Calu3 (cell line): ENCODE data around the gene ZNF624. TPM values are rescaled to one million over a fixed set of nuclear protein-coding genes. Genes with fewer than 3 reads are reported as not detected.

Source experiments
- BruUV-seq: library from RNA; stranded (reverse); fragments of 400-500 nt; replicated peaks from 2 replicates; lab custom pipeline; 2021; lab: Mats Ljungman, UMichigan
- CTCF ChIA-PET: fragments of 300-600 bp; sonication (Branson Sonifier 250); formaldehyde crosslinking; loops from one replicate; lab custom pipeline; 2022; ENCODE audit warnings: antibody characterized with exemption; lab: Charles Lee
- DNase-seq: peaks from one replicate; pipeline ENCODE4 v3.0.0; 2022
- H3K27ac Mint-ChIP-seq: one replicate; pipeline ENCODE4 v1.8.0; 2022; ENCODE audit warnings: mixed read lengths; ENCODE audit not compliant: unreplicated experiment
- H3K27me3 Mint-ChIP-seq: one replicate; pipeline ENCODE4 v1.8.0; 2022; ENCODE audit warnings: mixed read lengths; ENCODE audit not compliant: unreplicated experiment
- H3K36me3 Mint-ChIP-seq: one replicate; pipeline ENCODE4 v1.8.0; 2022; ENCODE audit warnings: mild to moderate bottlenecking, moderate library complexity, mixed read lengths; ENCODE audit not compliant: insufficient read depth, unreplicated experiment
- H3K4me1 Mint-ChIP-seq: one replicate; pipeline ENCODE4 v1.8.0; 2022; ENCODE audit warnings: mild to moderate bottlenecking, low read depth, mixed read lengths; ENCODE audit not compliant: unreplicated experiment
- H3K4me3 Mint-ChIP-seq: one replicate; pipeline ENCODE4 v1.8.0; 2022; ENCODE audit warnings: mild to moderate bottlenecking, low read depth, moderate library complexity, mixed read lengths; ENCODE audit not compliant: unreplicated experiment
- H3K9me3 Mint-ChIP-seq: one replicate; pipeline ENCODE4 v1.8.0; 2022; ENCODE audit warnings: low read depth, mixed read lengths; ENCODE audit not compliant: unreplicated experiment
- intact Hi-C: fragments of 100-400 bp; cut with micrococcal nuclease; formaldehyde crosslinking; loops from one replicate; pipeline ENCODE4 v1.10.0; 2022; ENCODE audit not compliant: unreplicated experiment
- total RNA-seq: library from RNA; stranded (reverse); gene quantifications from 2 replicates; pipeline ENCODE4 v1.2.3, GENCODE V29; 2022
- TF ChIP-seq, protein P1 (sequence below): fragments of 200-600 bp; IDR thresholded peaks from one replicate; pipeline ENCODE4 v1.8.0; 2022; ENCODE audit warnings: antibody characterized with exemption; ENCODE audit not compliant: unreplicated experiment

Gene ZNF624
- total RNA-seq, 1 experiment from 2014 or later: 2.3 TPM

DNA sequence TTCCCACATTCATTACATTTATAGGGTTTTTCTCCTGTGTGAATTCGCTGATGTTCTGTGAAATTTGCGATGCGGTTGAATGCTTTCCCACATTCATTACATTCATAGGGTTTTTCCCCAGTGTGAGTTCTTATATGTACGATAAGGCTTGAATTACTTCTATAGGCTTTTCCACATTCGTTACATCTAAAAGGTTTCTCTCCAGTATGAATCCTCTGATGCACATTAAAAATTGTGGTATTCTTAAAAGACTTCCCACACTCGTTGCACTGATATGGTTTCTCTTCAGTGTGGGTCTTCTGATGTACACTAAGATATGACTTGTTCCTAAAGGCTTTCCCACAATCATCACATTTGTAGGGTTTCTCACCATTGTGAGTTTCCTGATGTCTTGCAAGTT is 30.4 kb downstream of the ZNF624 start:
- no peak overlapping the region for H3K27ac Mint-ChIP-seq
- CTCF ChIA-PET: no interaction called here
- BruUV-seq: no TSS peak
- no peak for DNase-seq
- no peak overlapping the region for H3K4me3 Mint-ChIP-seq
- H3K27me3 Mint-ChIP-seq: no peaks in the 10 kb centered on the region
- intact Hi-C loops: no loop called here
- TF ChIP-seq, protein P1, sequence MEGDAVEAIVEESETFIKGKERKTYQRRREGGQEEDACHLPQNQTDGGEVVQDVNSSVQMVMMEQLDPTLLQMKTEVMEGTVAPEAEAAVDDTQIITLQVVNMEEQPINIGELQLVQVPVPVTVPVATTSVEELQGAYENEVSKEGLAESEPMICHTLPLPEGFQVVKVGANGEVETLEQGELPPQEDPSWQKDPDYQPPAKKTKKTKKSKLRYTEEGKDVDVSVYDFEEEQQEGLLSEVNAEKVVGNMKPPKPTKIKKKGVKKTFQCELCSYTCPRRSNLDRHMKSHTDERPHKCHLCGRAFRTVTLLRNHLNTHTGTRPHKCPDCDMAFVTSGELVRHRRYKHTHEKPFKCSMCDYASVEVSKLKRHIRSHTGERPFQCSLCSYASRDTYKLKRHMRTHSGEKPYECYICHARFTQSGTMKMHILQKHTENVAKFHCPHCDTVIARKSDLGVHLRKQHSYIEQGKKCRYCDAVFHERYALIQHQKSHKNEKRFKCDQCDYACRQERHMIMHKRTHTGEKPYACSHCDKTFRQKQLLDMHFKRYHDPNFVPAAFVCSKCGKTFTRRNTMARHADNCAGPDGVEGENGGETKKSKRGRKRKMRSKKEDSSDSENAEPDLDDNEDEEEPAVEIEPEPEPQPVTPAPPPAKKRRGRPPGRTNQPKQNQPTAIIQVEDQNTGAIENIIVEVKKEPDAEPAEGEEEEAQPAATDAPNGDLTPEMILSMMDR: no peak
- H3K36me3 Mint-ChIP-seq: no peaks in the 10 kb centered on the region
- no peaks in the 10 kb centered on the region for H3K4me1 Mint-ChIP-seq
- peaks cover 10% of the 10 kb centered on the region for H3K9me3 Mint-ChIP-seq

DNA sequence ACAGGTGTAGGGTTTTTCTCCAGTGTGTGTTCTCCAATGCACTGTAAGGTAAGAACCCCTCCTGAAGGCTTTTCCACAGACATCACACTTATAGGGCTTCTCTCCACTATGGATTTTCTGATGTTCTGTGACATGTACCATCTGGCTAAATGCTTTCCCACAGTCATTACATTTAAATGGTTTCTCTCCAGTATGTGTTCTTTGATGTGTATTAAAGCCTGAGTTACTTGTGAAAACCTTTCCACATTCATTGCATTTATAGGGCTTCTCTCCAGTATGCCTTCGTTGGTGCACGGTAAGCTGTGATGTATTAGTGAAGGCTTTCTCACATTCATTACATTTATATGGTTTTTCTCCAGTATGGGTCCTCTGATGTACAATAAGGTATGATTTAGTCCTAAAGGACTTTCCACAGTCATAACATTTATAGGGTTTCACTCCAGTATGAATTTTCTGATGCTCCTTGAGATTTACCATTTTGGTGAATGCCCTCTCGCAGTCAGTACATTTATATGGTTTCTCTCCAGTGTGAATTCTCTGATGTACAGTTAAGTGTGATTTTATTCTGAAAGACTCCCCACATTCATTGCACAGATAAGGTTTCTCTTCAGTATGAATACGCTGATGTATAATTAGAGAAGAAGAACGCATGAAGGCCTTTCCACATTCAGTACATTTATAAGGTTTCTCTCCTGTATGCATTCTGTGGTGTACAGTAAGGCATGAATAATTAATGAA is 30.9 kb downstream of the ZNF624 start:
- no TSS peak for BruUV-seq
- H3K27me3 Mint-ChIP-seq: no peaks in the 10 kb centered on the region
- peaks cover 10% of the 10 kb centered on the region for H3K9me3 Mint-ChIP-seq

DNA sequence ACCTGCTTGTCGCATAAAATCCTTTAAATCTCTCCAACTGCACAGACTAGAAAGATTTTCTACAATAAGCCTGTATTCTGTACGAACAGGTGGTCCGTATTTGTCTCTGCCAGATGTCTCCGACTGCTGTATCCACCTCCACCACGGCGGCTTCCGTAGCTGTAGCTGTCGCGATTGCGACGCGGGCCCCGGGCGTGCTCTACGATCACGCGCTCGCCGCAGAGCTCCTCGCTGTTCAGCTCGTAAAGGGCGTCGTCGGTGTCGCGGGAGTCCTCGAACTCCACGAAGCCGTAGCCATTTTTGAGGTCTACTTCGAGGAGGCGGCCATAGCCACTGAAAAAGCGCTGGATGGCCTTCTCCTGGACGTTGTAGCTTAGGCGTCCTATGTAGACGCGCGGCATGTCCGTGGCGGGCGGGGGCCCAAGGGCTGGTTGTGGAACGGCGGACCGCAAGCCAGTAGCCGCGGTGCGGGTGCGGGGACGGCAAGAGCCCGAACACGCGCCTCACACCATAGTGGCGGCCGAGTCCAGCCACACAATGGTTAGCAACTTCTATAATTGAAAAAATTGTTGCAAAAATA is 36.1 kb downstream of the ZNF624 start:
- intact Hi-C loops: no loop called here
- CTCF ChIA-PET: no interaction called here
- H3K9me3 Mint-ChIP-seq: peaks cover 13% of the 10 kb centered on the region
- no peaks in the 10 kb centered on the region for H3K27me3 Mint-ChIP-seq
- H3K27ac Mint-ChIP-seq: no peak overlapping the region
- DNase-seq: no peak
- BruUV-seq: no TSS peak
- no peak overlapping the region for H3K4me3 Mint-ChIP-seq
- TF ChIP-seq, protein P1: no peak
- H3K4me1 Mint-ChIP-seq: no peaks in the 10 kb centered on the region
- H3K36me3 Mint-ChIP-seq: no peaks in the 10 kb centered on the region

More for the DNA sequence above, 30.9 kb downstream of the ZNF624 start:
- no peak for DNase-seq
- TF ChIP-seq, protein P1: no peak
- Mint-ChIP-seq H3K27ac (no peak overlapping the region), H3K4me3 (no peak overlapping the region), H3K36me3 (no peaks in the 10 kb centered on the region), H3K4me1 (no peaks in the 10 kb centered on the region)
- CTCF ChIA-PET: no interaction called here
- intact Hi-C loops: no loop called here

DNA sequence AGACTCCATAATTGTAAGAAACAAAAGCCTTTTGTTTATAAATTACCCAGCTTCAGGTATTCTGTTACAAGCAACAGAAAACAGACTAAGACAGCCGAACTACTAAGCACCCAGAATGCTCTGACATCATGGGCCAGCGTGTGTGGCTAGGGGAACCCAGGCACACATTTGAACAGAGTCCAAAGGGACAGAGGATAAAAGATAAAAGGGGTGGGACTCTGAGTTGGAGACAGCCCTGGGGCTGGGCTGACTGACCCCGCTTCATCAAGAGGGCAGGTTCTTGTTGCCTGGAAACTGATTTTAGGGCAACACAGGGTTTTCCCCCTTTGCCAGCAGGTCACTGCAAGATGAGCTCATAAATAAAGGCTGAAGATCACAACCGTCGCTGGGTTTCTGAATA is 54.1 kb downstream of the ZNF624 start:
- no peak for DNase-seq
- CTCF ChIA-PET: no interaction called here
- H3K4me3 Mint-ChIP-seq: no peak overlapping the region
- intact Hi-C loops: no loop called here
- TF ChIP-seq, protein P1: no peak
- H3K27me3 Mint-ChIP-seq: no peaks in the 10 kb centered on the region
- peaks cover 3% of the 10 kb centered on the region for H3K9me3 Mint-ChIP-seq
- H3K4me1 Mint-ChIP-seq: no peaks in the 10 kb centered on the region
- H3K27ac Mint-ChIP-seq: no peak overlapping the region
- no peaks in the 10 kb centered on the region for H3K36me3 Mint-ChIP-seq
- no TSS peak for BruUV-seq
